ENCODE measurements around the gene UCK2. TPM values are rescaled to one million over a fixed set of nuclear protein-coding genes. Genes with fewer than 3 reads are reported as not detected.

Gene UCK2
- total and polyA plus RNA-seq, 2 of the 8 experiments (the other 6 are each of a cell fraction or from before 2014, with no cell fraction given) = 103 to 109 TPM

- Histone ChIP-seq H3K56ac (replicated peaks; ENCODE audit: insufficient read length, low read depth, low read length) (no peak overlapping the region), H3K27ac (ENCODE audit: low read depth, low read length) (no peak overlapping the region), H4K20me1 (replicated peaks in 1 of 2; ENCODE audit: control insufficient read depth in 1 of 2, insufficient read depth in 2 of 2, low read length in 2 of 2) (peaks cover 17% of the 10 kb centered on the region in 2 experiments), H2AFZ (ENCODE audit: low read length) (no peak overlapping the region), H2BK120ac (replicated peaks; ENCODE audit: low read depth, low read length) (no peak overlapping the region), H2BK15ac (ENCODE audit: low read length) (no peak overlapping the region), H3K4me3 (ENCODE audit: extremely low read depth in 1 of 4, insufficient read depth in 2 of 4, low read depth in 3 of 4, low read length in 4 of 4) (no peak overlapping the region), H2AK5ac (ENCODE audit: low read depth, low read length) (no peak overlapping the region), H3K18ac (ENCODE audit: extremely low read depth, low read length) (no peak overlapping the region), H3K4me1 (replicated peaks in 1 of 4; ENCODE audit: control insufficient read depth in 3 of 4, insufficient read depth in 4 of 4, low read length in 3 of 4) (no peaks in the 10 kb centered on the region), H2BK20ac (ENCODE audit: low read length) (no peak overlapping the region), H3K9ac (replicated peaks in 1 of 4; ENCODE audit: extremely low read depth in 1 of 4, low read depth in 3 of 4, low read length in 3 of 4) (no peak overlapping the region), H3K79me2 (ENCODE audit: control insufficient read depth in 1 of 2, insufficient read depth in 2 of 2, low read length in 2 of 2) (peaks cover 4 to 56% of the 10 kb centered on the region in 2 experiments; a peak in 3 of 4 replicates), H4K5ac (ENCODE audit: insufficient read length, low read depth, low read length) (no peak overlapping the region), H2BK12ac (ENCODE audit: low read depth, low read length) (no peak overlapping the region), H3K4ac (replicated peaks; ENCODE audit: insufficient read length, low read depth, low read length) (no peak overlapping the region), H3K23ac (ENCODE audit: insufficient read length) (no peak overlapping the region), H3K79me1 (ENCODE audit: low read depth, low read length) (peaks cover 17% of the 10 kb centered on the region), H3K36me3 (ENCODE audit: control insufficient read depth in 2 of 4, insufficient read depth in 4 of 4, low read length in 3 of 4) (peaks cover 20 to 60% (median 45%) of the 10 kb centered on the region in 4 experiments), H4K8ac (ENCODE audit: extremely low read depth, insufficient read depth, low read length) (no peak overlapping the region), H4K91ac (replicated peaks; ENCODE audit: insufficient read length, low read length) (no peak overlapping the region), H3K9me3 (ENCODE audit: insufficient read depth in 2 of 2, low read depth in 1 of 2, low read length in 1 of 2) (no peaks in the 10 kb centered on the region), H2BK5ac (ENCODE audit: low read depth, low read length) (no peak overlapping the region), H3K14ac (ENCODE audit: insufficient read length) (no peak overlapping the region), H3K4me2 (ENCODE audit: insufficient read depth in 1 of 2, low read depth in 2 of 2, low read length in 2 of 2) (no peak overlapping the region), H3K23me2 (ENCODE audit: low read depth, low read length) (no peaks in the 10 kb centered on the region), H3K27me3 (replicated peaks in 1 of 4; ENCODE audit: control insufficient read depth in 3 of 4, extremely low read depth in 1 of 4, insufficient read depth in 3 of 4, low read length in 3 of 4) (no peaks in the 10 kb centered on the region)
- DNase-seq (ENCODE audit: low read depth in 1 of 2, low spot score in 2 of 2) (no peak), FAIRE-seq (no peak)
- CTCF ChIA-PET (ENCODE audit: partially characterized antibody) = interaction anchor here (1.0 to 1.2 kb wide), 2 partner anchors 52 to 208 kb away, joined by 3 to 7 read pairs; no protein-coding TSS in a partner anchor
- POLR2A ChIA-PET (ENCODE audit: partially characterized antibody) = interaction anchor here (1.5 kb wide), 1 partner anchor 10 kb away, joined by 4 read pairs; no protein-coding TSS in a partner anchor
- 93% methylated on average over 2 of the region's 2 CpGs; no CpG with 5 or more reads in 1 of the 2 experiments for WGBS, 2 experiments (ENCODE audit: extremely low coverage in 1 of 2, insufficient coverage in 1 of 2, insufficient read length in 1 of 2, insufficient replicate concordance in 2 of 2, low coverage in 1 of 2, low lambda C conversion rate in 2 of 2, missing lambda C conversion rate in 1 of 2)
- TF ChIP-seq PHF8 (conservative IDR thresholded peaks at IDR 0.05; ENCODE audit: low read depth, low read length) = no peak
- TF ChIP-seq ZNF274 (IDR thresholded peaks at IDR 0.05; ENCODE audit: borderline replicate concordance, extremely low read depth, low read length) = no peak
- TF ChIP-seq SP4 (IDR thresholded peaks at IDR 0.05; ENCODE audit: low read length) = no peak
- TF ChIP-seq SUZ12 (IDR thresholded peaks at IDR 0.05; ENCODE audit: low read length) = no peak
- TF ChIP-seq BCL11A (IDR thresholded peaks at IDR 0.05; ENCODE audit: low read depth in 2 of 2, low read length in 2 of 2) = no peak
- TF ChIP-seq NANOG (IDR thresholded peaks at IDR 0.05; ENCODE audit: insufficient read depth, low read depth, low read length, poor library complexity, severe bottlenecking) = no peak
- no peak for TF ChIP-seq EP300 (IDR thresholded peaks at IDR 0.05; ENCODE audit: borderline replicate concordance in 1 of 2, low read depth in 2 of 2, low read length in 2 of 2)
- TF ChIP-seq KDM4A (IDR thresholded peaks at IDR 0.05; ENCODE audit: low read depth, low read length, severe bottlenecking) = no peak
- TF ChIP-seq, protein P1, sequence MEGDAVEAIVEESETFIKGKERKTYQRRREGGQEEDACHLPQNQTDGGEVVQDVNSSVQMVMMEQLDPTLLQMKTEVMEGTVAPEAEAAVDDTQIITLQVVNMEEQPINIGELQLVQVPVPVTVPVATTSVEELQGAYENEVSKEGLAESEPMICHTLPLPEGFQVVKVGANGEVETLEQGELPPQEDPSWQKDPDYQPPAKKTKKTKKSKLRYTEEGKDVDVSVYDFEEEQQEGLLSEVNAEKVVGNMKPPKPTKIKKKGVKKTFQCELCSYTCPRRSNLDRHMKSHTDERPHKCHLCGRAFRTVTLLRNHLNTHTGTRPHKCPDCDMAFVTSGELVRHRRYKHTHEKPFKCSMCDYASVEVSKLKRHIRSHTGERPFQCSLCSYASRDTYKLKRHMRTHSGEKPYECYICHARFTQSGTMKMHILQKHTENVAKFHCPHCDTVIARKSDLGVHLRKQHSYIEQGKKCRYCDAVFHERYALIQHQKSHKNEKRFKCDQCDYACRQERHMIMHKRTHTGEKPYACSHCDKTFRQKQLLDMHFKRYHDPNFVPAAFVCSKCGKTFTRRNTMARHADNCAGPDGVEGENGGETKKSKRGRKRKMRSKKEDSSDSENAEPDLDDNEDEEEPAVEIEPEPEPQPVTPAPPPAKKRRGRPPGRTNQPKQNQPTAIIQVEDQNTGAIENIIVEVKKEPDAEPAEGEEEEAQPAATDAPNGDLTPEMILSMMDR (IDR thresholded peaks at IDR 0.05; ENCODE audit: control extremely low read depth in 1 of 3, insufficient read depth in 1 of 3, low read depth in 1 of 3, low read length in 3 of 3) = no peak
- no peak for TF ChIP-seq SP1 (IDR thresholded peaks at IDR 0.05; ENCODE audit: low read depth, low read length)
- TF ChIP-seq SP2 (IDR thresholded peaks at IDR 0.05; ENCODE audit: low read length) = no peak
- no peak for TF ChIP-seq YY1 (IDR thresholded peaks at IDR 0.05; ENCODE audit: low read depth, low read length)
These were observed 66.1 kb downstream of the UCK2 start for GRCh38 chr1:165893507-165893906.

All from H1 (cell line).